HG03196 (cell line): ENCODE results near the gene KIAA0825.
A peak's percentile ranks its signal among the peaks of the same experiment; 100 is the strongest.

Experiments used
- ATAC-seq: cut with Tn5 transposase; IDR thresholded peaks from one replicate; pipeline ENCODE4 v1.9.1; 2021; ENCODE audit not compliant: unreplicated experiment

KIAA0825 gene, protein sequence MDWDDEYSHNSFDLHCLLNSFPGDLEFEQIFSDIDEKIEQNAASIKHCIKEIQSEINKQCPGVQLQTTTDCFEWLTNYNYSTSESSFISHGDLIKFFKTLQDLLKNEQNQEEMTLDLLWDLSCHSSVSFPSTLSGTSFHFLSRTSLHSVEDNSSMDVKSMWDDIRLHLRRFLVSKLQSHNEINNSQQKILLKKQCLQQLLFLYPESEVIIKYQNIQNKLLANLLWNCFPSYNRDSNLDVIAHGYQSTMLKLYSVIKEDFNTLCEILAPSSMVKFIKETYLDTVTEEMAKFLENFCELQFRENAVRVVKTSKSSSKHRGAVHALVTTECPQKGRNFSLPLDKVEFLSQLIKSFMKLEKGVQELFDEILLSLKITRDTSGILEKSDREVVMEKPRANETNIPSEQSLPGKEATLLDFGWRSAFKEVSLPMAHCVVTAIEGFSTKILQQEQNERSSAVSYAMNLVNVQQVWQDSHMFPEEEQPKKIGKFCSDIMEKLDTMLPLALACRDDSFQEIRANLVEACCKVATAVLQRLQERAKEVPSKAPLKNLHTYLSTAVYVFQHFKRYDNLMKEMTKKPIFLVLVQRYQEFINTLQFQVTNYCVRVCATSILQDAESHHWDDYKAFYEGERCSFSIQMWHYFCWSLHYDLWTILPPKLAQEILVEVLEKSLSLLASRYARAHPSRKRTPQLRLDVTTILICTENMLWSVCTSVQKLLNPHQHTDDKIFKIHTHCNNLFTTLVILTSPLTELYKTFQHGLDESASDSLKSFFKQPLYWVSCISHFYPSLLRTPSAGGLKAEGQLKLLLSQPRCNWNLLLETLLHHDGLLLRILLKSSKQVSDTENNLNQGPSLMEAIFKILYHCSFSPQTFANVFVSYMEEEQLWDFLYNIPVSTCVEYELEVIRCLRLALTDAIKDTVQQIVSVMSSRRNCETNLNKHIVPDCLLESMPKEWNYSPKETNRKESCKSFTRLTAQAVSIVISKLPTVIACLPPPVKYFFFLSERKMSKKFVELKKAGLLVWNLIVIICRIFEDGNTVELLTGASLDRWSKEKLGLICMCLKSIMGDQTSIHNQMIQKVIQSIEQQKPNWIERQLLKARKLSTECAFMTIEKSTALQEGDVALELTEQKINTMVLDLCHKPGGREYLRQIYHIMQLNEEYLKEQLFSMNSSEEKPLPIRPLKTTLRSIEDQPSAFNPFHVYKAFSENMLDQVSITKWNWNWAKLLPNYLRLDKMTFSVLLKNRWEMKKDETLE (N-terminal part only)

DNA sequence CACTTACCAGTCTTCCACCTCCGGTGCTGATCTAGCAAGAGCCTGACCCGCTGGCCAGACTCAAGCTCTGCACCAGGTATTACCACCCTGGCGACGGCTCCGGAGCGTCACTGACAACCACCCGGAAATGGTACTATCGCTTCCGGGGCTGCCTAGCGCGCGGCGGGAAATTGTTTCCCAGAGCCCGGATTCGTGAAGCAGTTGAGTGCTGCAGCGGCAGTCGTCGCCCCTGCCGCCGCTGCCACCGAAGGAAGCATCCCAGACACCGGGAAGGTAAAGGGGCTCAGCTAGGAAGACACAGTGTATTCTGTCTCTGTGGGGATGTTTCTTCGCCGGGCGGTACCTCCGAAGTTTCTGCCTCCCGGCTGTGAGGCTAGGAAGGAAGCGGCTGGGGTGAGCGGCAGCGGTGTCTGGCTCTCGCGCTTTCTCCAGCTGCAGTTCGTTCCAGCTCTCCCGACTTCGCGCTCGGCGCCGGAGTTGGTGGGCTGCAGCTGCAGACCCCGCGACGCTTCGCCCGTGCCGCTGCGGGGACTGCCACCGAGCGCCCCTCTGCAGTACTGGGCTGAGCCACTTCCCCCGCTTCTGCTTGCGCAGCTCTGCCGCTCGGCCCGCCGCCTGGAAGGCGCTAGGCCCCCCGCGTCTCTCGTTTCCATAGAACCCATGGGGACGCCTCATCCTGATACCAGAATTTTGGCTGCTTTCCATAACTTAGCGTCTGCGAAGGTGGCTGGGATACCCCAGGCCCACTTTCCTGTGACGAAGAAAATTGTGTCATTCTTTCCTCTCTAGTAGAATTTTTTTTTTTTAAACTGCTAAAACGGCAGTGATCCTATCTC, at the start of gene KIAA0825, which contains the start of gene SLF1:
KIAA0825 (minus strand) TSS at position 112 of the 836 bp plus-strand sequence. CDS start 81,478 bp downstream, outside the sequence.
SLF1 (plus strand) TSS at position 177 of the 836 bp plus-strand sequence. CDS start 10,142 bp downstream, outside the sequence.
- ATAC-seq, result peak; percentile 98

GRCh38 chr5:94667937-94668336, 49.5 kb upstream of the KIAA0825 start:
- ATAC-seq, result no peak

GRCh38 chr5:94661086-94661485, 42.7 kb upstream of the KIAA0825 start:
- ATAC-seq, result no peak

- ATAC-seq, result no peak
Observed at GRCh38 chr5:94660506-94660905, 42.1 kb upstream of the KIAA0825 start.

DNA sequence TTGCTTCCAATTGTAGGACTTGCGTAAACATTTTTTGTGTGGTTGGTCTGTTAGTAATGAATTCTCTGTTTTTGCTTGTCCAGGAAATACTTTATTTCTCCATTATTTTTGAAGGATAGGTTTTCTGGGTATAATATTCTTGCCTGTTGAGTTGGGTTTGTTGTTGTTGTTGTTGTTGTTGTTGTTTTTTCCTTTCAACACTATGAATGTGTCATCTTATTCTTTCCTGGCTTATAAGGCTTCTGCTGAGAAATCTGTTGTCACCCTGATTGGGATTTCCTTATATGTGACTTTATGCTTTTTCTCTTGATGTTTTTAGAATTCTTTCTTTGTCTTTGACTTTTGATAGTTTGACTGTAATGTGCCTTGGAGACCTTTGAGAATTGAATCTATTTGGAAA, 39.9 kb upstream of the KIAA0825 start:
- ATAC-seq, result no peak

- no peak for ATAC-seq
Observed at GRCh38 chr5:94649874-94650273, 31.5 kb upstream of the KIAA0825 start.

GRCh38 chr5:94646758-94647157, 28.4 kb upstream of the KIAA0825 start:
- ATAC-seq, result no peak

DNA sequence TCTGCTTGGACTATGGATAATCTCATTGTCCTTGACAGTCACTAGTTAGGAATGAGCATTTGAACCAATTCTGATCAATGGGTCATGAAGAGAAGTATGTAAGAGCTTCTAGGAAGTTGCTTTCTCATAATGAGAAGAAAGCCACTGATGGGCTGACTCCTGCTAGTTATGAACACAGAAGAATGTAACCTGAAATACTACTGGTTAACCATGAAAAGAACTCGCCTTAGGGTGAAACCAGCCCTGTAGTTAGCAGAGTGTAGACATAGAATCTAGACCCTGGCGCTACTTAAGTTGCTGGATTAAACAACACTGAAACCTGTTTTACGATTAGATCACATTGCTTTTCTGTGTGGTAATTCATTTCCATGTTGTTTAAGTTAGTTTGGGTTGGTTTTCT, 26.6 kb upstream of the KIAA0825 start:
- no peak for ATAC-seq

- ATAC-seq, result no peak
Observed at GRCh38 chr5:94640176-94640575, 21.8 kb upstream of the KIAA0825 start.

DNA sequence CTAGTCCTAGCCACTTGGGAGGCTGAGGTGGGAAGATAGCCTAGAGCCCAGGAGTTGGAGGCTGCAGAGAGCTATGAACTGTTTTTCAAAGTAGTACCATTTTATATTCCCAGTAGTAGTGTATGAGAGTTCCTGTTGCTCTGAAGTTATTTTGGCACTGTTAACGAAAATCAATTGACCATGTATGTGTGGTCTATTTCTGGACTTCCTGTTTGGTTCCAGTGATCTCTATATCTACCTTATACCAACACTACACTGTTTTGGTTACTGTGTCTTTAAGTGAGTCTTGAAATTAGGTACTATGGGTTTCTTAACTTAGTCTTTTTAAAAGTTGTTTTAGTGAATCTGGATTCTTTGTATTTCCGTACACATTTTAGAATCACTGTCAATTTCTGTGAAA, 13.6 kb upstream of the KIAA0825 start:
- peak; percentile 99 for ATAC-seq

DNA sequence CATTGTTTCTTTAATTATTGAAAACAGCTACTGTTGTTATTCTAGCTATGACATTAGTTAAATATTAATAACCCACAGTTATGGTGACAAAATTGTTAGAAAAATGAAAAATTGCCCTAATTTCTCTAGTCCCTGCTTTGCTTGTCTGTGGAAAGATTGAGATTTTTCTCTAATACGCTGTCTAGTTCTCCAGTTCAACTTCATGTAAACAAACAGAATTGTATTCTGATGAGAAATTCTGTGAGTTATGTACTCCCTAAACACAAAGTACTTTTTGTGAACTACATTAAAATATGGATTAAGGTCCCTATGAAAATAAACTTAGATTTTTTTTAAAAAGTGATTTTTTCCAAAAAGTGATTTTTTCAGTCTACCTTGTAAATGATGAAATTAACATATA, 8.8 kb upstream of the KIAA0825 start:
- no peak for ATAC-seq

- ATAC-seq, result no peak
Observed at GRCh38 chr5:94623877-94624276, 5.5 kb upstream of the KIAA0825 start.

- no peak for ATAC-seq
Observed at GRCh38 chr5:94623011-94623410, 4.6 kb upstream of the KIAA0825 start.

- ATAC-seq, result no peak
Observed at GRCh38 chr5:94621763-94622162, 3.4 kb upstream of the KIAA0825 start.

- no peak for ATAC-seq
Observed at GRCh38 chr5:94620256-94620655, 1.9 kb upstream of the KIAA0825 start.

GRCh38 chr5:94618029-94618492, 343 bp downstream of the KIAA0825 start:
- ATAC-seq, result peak; percentile 32

- no peak for ATAC-seq
Observed at GRCh38 chr5:94615862-94616261, 2.5 kb downstream of the KIAA0825 start.

DNA sequence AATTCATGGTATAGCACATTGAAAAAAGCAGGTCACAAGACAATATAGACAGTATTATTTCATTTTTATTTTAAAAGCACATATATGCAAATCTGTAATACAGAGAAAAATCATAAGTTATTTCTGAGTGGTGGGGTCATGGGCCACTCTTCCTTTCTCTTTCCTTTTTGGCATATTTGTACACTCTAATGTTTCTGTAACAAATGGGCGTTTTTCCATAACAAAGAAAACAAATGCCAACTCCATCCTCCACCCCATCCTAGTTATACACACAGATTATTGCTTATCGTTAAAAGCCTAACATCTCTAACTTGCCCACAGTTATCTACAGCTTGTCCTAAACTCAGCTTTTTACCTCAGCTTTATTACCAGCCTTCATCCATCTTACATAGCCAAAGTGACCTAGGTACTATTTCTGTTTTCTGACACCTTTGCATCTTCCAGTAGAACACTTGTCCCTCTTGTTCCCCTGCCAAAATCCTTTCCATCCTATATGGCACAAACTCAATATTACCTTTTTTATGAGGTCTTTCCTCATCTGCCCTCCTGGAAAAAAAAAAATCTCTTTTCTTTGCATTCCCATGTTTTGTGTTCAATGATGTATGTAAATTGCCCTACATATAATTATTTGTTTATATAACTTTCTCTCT, 4.1 kb downstream of the KIAA0825 start:
- ATAC-seq, result no peak

DNA sequence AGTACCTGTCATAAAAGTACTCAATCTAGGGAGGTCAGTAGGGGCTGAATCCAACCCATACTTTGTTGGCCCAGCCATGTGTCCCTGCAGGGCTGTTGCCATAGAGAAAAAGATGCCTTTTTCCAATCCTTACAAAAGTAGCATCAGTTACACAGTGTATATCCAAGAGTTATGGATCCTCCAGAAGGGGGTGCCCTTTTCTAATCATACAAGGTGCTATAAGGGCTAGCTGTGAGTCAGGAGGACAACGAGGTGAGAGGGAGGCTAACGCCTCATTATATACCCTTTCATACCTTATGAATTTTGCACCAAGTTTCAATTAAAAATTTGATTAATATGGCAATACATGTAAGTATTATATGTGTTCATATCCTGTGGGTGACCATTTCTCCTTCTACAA, 4.8 kb downstream of the KIAA0825 start:
- ATAC-seq, result no peak
